ENCODE results near the gene SPIB. TPM values are rescaled to one million over a fixed set of nuclear protein-coding genes. Genes with fewer than 3 reads are reported as not detected.
"Not testable (repeated sequence)": the region's sequence is repeated elsewhere in the genome, so short reads cannot be mapped to it uniquely, and the experiment has no call there.

The SPIB gene
- total RNA-seq, 2 experiments from 2014 or later = 0.36 to 0.47 TPM

- intact Hi-C loops (cut with micrococcal nuclease) = no loop called here
- Mint-ChIP-seq H3K4me3 (no peak overlapping the region), H3K27me3 (ENCODE audit: low read depth) (peaks cover 3% of the 10 kb centered on the region), H3K27ac (no peak overlapping the region), H3K36me3 (ENCODE audit: low read depth) (no peaks in the 10 kb centered on the region), H3K4me1 (ENCODE audit: low read depth) (peaks cover under 1% of the 10 kb centered on the region), H3K9me3 (no peaks in the 10 kb centered on the region)
- no peak for DNase-seq
- CTCF ChIA-PET = no interaction called here
Observed at GRCh38 chr19:50437862-50438449, 19.2 kb downstream of the SPIB start.

GRCh38 chr19:50439130-50439529 lies 20.4 kb downstream of the SPIB start:
- H3K36me3 Mint-ChIP-seq (ENCODE audit: low read depth); DNase-seq; H3K4me1 Mint-ChIP-seq (ENCODE audit: low read depth); H3K27ac Mint-ChIP-seq; H3K27me3 Mint-ChIP-seq (ENCODE audit: low read depth); intact Hi-C loops (cut with micrococcal nuclease); H3K9me3 Mint-ChIP-seq; CTCF ChIA-PET; H3K4me3 Mint-ChIP-seq: not testable (repeated sequence)

GRCh38 chr19:50444059-50444458 lies 25.3 kb downstream of the SPIB start:
- Mint-ChIP-seq H3K27ac (no peak overlapping the region), H3K36me3 (ENCODE audit: low read depth) (no peaks in the 10 kb centered on the region), H3K9me3 (no peaks in the 10 kb centered on the region), H3K4me1 (ENCODE audit: low read depth) (no peaks in the 10 kb centered on the region), H3K27me3 (ENCODE audit: low read depth) (peaks cover 2% of the 10 kb centered on the region), H3K4me3 (no peak overlapping the region)
- intact Hi-C loops (cut with micrococcal nuclease) = no loop called here
- DNase-seq = no peak
- CTCF ChIA-PET = no interaction called here

- Mint-ChIP-seq H3K9me3 (no peaks in the 10 kb centered on the region), H3K27ac (no peak overlapping the region), H3K27me3 (ENCODE audit: low read depth) (peaks cover 2% of the 10 kb centered on the region), H3K4me1 (ENCODE audit: low read depth) (no peaks in the 10 kb centered on the region), H3K4me3 (no peak overlapping the region), H3K36me3 (ENCODE audit: low read depth) (no peaks in the 10 kb centered on the region)
- CTCF ChIA-PET = no interaction called here
- no peak for DNase-seq
- intact Hi-C loops (cut with micrococcal nuclease) = no loop called here
Observed at GRCh38 chr19:50447053-50447452, 28.3 kb downstream of the SPIB start.

- Mint-ChIP-seq H3K9me3 (no peaks in the 10 kb centered on the region), H3K4me1 (ENCODE audit: low read depth) (no peaks in the 10 kb centered on the region), H3K27me3 (ENCODE audit: low read depth) (peaks cover 2% of the 10 kb centered on the region), H3K4me3 (no peak overlapping the region), H3K36me3 (ENCODE audit: low read depth) (no peaks in the 10 kb centered on the region), H3K27ac (no peak overlapping the region)
- no peak for DNase-seq
- CTCF ChIA-PET = interaction anchor here (0.6 kb wide), 1 partner anchor 19 kb away, joined by 3 read pairs; no protein-coding TSS in a partner anchor
- intact Hi-C loops (cut with micrococcal nuclease) = no loop called here
Observed at GRCh38 chr19:50447750-50448149, 29.0 kb downstream of the SPIB start.

- peaks cover 2% of the 10 kb centered on the region for H3K27me3 Mint-ChIP-seq (ENCODE audit: low read depth)
- no peak for DNase-seq
- no peak overlapping the region for H3K4me3 Mint-ChIP-seq
- no peaks in the 10 kb centered on the region for H3K9me3 Mint-ChIP-seq
- CTCF ChIA-PET = interaction anchor here (0.8 kb wide), 1 partner anchor 11 kb away, joined by 3 read pairs; no protein-coding TSS in a partner anchor
- no peaks in the 10 kb centered on the region for H3K36me3 Mint-ChIP-seq (ENCODE audit: low read depth)
- no peak overlapping the region for H3K27ac Mint-ChIP-seq
- intact Hi-C loops (cut with micrococcal nuclease) = no loop called here
- no peaks in the 10 kb centered on the region for H3K4me1 Mint-ChIP-seq (ENCODE audit: low read depth)
Observed at GRCh38 chr19:50449236-50449899, 30.6 kb downstream of the SPIB start.

GRCh38 chr19:50450369-50451222 lies 31.9 kb downstream of the SPIB start:
- Mint-ChIP-seq H3K4me3 (peak overlapping the region; percentile 9), H3K4me1 (ENCODE audit: low read depth) (no peaks in the 10 kb centered on the region), H3K27ac (no peak overlapping the region), H3K27me3 (ENCODE audit: low read depth) (peaks cover 1% of the 10 kb centered on the region), H3K9me3 (no peaks in the 10 kb centered on the region), H3K36me3 (ENCODE audit: low read depth) (no peaks in the 10 kb centered on the region)
- intact Hi-C loops (cut with micrococcal nuclease) = no loop called here
- DNase-seq = no peak
- CTCF ChIA-PET = interaction anchor here (1.1 kb wide), 1 partner anchor 10 kb away, joined by 4 read pairs; no protein-coding TSS in a partner anchor

- Mint-ChIP-seq H3K4me3 (peak overlapping the region; percentile 9), H3K36me3 (ENCODE audit: low read depth) (no peaks in the 10 kb centered on the region), H3K4me1 (ENCODE audit: low read depth) (no peaks in the 10 kb centered on the region), H3K9me3 (no peaks in the 10 kb centered on the region), H3K27ac (no peak overlapping the region), H3K27me3 (ENCODE audit: low read depth) (no peaks in the 10 kb centered on the region)
- no peak for DNase-seq
- intact Hi-C loops (cut with micrococcal nuclease) = no loop called here
- CTCF ChIA-PET = interaction anchor here (1.1 kb wide), 1 partner anchor 9 kb away, joined by 4 read pairs; no protein-coding TSS in a partner anchor
Observed at GRCh38 chr19:50451223-50451534, 32.4 kb downstream of the SPIB start.

GRCh38 chr19:50453243-50453642 lies 34.5 kb downstream of the SPIB start:
- CTCF ChIA-PET = no interaction called here
- H3K27me3 Mint-ChIP-seq (ENCODE audit: low read depth) = peaks cover 9% of the 10 kb centered on the region
- no peak for DNase-seq
- no peaks in the 10 kb centered on the region for H3K9me3 Mint-ChIP-seq
- no peak overlapping the region for H3K4me3 Mint-ChIP-seq
- intact Hi-C loops (cut with micrococcal nuclease) = no loop called here
- no peaks in the 10 kb centered on the region for H3K4me1 Mint-ChIP-seq (ENCODE audit: low read depth)
- no peaks in the 10 kb centered on the region for H3K36me3 Mint-ChIP-seq (ENCODE audit: low read depth)
- H3K27ac Mint-ChIP-seq = no peak overlapping the region

- intact Hi-C loops (cut with micrococcal nuclease) = no loop called here
- DNase-seq = no peak
- H3K36me3 Mint-ChIP-seq (ENCODE audit: low read depth) = no peaks in the 10 kb centered on the region
- H3K27me3 Mint-ChIP-seq (ENCODE audit: low read depth) = peaks cover 23% of the 10 kb centered on the region
- H3K27ac Mint-ChIP-seq = no peak overlapping the region
- no peaks in the 10 kb centered on the region for H3K9me3 Mint-ChIP-seq
- no peak overlapping the region for H3K4me3 Mint-ChIP-seq
- CTCF ChIA-PET = no interaction called here
- H3K4me1 Mint-ChIP-seq (ENCODE audit: low read depth) = peaks cover 11% of the 10 kb centered on the region
Observed at GRCh38 chr19:50455992-50456391, 37.3 kb downstream of the SPIB start.

- Mint-ChIP-seq H3K9me3 (no peaks in the 10 kb centered on the region), H3K4me1 (ENCODE audit: low read depth) (peaks cover 15% of the 10 kb centered on the region), H3K36me3 (ENCODE audit: low read depth) (no peaks in the 10 kb centered on the region), H3K27me3 (ENCODE audit: low read depth) (peaks cover 31% of the 10 kb centered on the region), H3K4me3 (no peak overlapping the region), H3K27ac (no peak overlapping the region)
- CTCF ChIA-PET = no interaction called here
- DNase-seq = no peak
- intact Hi-C loops (cut with micrococcal nuclease) = no loop called here
Observed at GRCh38 chr19:50457300-50457699, 38.6 kb downstream of the SPIB start.

- H3K27me3 Mint-ChIP-seq (ENCODE audit: low read depth) = peaks cover 33% of the 10 kb centered on the region
- no peak overlapping the region for H3K4me3 Mint-ChIP-seq
- CTCF ChIA-PET = interaction anchor here (0.8 kb wide), 1 partner anchor 101 kb away, joined by 5 read pairs; no protein-coding TSS in a partner anchor
- intact Hi-C loops (cut with micrococcal nuclease) = no loop called here
- peaks cover 15% of the 10 kb centered on the region for H3K4me1 Mint-ChIP-seq (ENCODE audit: low read depth)
- DNase-seq = no peak
- no peaks in the 10 kb centered on the region for H3K36me3 Mint-ChIP-seq (ENCODE audit: low read depth)
- no peaks in the 10 kb centered on the region for H3K9me3 Mint-ChIP-seq
- no peak overlapping the region for H3K27ac Mint-ChIP-seq
Observed at GRCh38 chr19:50458396-50459066, 39.8 kb downstream of the SPIB start.
